C4-2B (cell line): ENCODE measurements around the gene RDH14.

Source experiments
- ZFX ChIP-seq: fragments of 450-650 bp; IDR thresholded peaks from 2 replicates; pipeline ENCODE4 v1.6.1; 2017
- TF ChIP-seq, protein P1 (sequence below): fragments of 450-650 bp; conservative IDR thresholded peaks from 2 replicates; pipeline ENCODE4 v1.5.1; 2017; ENCODE audit warnings: mild to moderate bottlenecking

DNA sequence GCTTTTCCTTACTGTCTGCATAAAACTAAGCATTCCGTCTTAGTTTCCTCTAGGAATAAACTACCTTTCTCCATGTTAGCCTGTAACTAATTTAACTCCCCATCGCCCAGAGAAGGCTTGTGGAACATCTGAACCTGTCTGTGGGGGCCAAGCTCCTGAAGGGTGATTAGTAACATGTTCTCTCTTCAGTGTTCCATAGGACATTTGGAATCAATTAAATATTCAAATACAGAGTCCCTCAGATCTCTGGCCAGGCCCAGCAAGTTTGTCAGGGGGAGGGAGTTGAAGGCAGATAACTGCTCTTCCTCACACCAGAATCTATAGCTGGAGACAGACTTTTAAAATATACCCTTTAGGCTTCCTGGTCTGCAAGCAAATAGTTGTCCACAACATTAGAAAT is 8.8 kb downstream of the RDH14 start:
- TF ChIP-seq, protein P1, sequence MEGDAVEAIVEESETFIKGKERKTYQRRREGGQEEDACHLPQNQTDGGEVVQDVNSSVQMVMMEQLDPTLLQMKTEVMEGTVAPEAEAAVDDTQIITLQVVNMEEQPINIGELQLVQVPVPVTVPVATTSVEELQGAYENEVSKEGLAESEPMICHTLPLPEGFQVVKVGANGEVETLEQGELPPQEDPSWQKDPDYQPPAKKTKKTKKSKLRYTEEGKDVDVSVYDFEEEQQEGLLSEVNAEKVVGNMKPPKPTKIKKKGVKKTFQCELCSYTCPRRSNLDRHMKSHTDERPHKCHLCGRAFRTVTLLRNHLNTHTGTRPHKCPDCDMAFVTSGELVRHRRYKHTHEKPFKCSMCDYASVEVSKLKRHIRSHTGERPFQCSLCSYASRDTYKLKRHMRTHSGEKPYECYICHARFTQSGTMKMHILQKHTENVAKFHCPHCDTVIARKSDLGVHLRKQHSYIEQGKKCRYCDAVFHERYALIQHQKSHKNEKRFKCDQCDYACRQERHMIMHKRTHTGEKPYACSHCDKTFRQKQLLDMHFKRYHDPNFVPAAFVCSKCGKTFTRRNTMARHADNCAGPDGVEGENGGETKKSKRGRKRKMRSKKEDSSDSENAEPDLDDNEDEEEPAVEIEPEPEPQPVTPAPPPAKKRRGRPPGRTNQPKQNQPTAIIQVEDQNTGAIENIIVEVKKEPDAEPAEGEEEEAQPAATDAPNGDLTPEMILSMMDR: no peak
- no peak for TF ChIP-seq ZFX
